Central memory CD4-positive, alpha-beta T cell (primary cell): ENCODE data around the gene PBX3.
"Not testable (repeated sequence)": the region's sequence is repeated elsewhere in the genome, so short reads cannot be mapped to it uniquely, and the experiment has no call there.

Experiments used
- DNase-seq: peaks from one replicate; pipeline ENCODE4 v3.0.0; 2022

PBX3 gene

GRCh38 chr9:125749287-125749935 lies 2.2 kb downstream of the PBX3 start:
- no peak for DNase-seq

- DNase-seq, result no peak
Observed at GRCh38 chr9:125749951-125750626, 2.9 kb downstream of the PBX3 start.

GRCh38 chr9:125750627-125751011 lies 3.4 kb downstream of the PBX3 start:
- no peak for DNase-seq

- DNase-seq, result no peak
Observed at GRCh38 chr9:125752070-125752628, 5.0 kb downstream of the PBX3 start.

DNA sequence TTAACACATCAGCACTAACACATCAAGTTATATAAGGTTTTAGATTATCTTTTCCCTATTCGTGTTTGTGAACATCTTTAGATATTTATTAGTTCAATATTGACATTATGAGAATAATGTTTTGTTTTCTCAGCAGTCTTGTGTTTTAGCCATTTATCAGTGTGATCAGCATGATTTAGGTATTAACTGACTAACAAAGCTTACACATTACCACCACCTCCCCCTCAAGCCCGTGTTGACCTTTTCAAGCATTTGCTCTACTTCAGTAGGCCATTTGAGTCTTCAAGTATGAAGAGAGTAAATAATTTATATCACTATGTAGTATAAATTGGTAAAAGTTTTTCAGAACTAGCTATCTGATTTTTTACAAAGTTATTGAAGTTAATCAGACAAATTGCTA lies 6.9 kb downstream of the PBX3 start:
- no peak for DNase-seq

- DNase-seq, result no peak
Observed at GRCh38 chr9:125755340-125755739, 8.2 kb downstream of the PBX3 start.

DNA sequence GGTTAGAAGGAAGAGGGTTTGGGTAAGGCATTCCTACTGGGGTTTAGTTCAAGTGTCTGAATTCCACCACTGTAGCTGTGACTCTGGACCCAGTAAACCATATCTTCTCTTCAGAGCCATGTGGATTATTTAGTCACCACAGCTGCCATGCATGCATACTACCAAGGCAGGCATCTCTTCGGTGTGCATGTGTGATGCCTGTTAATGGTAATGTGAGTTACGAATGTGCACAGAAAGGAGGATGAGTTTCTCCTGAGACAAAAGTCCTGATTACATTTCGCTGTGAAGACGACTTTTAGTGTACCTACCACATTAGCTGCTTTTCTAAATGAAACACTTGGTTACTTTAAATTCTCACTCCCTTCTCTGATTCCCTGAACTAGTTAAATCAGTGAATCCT lies 9.3 kb downstream of the PBX3 start:
- DNase-seq, result no peak

- DNase-seq, result no peak
Observed at GRCh38 chr9:125757834-125758233, 10.7 kb downstream of the PBX3 start.

GRCh38 chr9:125758986-125759763 lies 12.0 kb downstream of the PBX3 start:
- DNase-seq, result no peak

GRCh38 chr9:125759764-125760129 lies 12.6 kb downstream of the PBX3 start:
- no peak for DNase-seq

DNA sequence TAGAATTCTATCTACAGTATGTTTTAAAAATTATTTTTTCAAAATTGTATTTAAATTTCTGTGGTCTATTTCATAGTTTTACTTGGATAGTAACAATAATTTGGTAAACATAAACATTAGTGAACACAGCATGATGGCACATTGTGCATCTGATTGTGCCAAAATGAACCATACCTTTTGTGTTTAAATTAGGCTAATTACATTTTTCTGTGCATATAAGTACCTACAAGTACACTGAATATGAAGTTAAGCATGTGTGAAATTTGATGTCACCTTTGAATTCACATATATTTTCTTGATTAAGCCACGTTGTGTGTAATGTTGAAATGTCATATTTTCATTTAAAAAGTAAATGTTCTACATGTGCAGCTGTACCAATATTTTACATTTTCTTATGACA lies 13.4 kb downstream of the PBX3 start:
- no peak for DNase-seq

- DNase-seq, result no peak
Observed at GRCh38 chr9:125761676-125762450, 14.7 kb downstream of the PBX3 start.

DNA sequence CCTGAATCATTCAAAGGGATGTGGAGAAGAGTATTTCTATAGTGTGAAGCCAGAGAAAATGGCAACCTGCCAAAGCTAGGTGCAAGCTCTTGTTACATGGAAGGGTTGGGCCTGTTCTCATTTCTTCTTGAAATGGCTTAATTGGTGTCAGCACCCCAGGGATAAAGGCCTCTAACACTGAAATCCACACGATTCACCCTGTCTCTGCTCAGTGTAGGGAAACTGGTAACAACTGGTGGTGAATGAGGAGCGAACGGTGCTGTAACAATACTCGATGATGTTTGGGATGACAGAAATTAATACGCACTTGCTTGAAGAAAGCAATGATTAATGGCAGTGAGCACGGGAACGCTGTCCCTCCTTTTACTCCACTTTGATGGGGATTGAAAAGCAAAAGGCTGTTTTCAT lies 16.2 kb downstream of the PBX3 start:
- DNase-seq, result no peak

GRCh38 chr9:125764198-125764597 lies 17.0 kb downstream of the PBX3 start:
- DNase-seq, result no peak

GRCh38 chr9:125766468-125767221 lies 19.5 kb downstream of the PBX3 start:
- DNase-seq, result no peak

GRCh38 chr9:125767349-125767748 lies 20.2 kb downstream of the PBX3 start:
- no peak for DNase-seq

DNA sequence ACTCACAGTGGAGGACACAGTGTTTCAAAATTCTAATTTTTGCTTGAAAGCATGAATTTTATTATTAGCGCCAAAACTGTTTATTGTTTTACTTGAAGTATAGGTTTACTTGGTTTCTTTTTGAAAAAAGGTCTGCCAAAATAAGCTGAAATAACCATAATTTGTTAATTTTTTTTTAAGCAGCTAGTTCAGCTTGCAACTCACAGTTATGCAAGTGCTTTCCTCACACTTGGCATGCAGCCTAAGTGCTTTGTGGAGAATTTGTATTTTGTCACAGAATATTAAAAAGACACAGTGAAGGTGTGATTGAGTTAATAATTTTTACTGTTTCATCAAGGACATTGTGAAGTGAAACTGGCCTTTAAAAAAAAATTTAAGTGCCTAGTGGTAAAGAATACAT lies 21.6 kb downstream of the PBX3 start:
- DNase-seq, result no peak

DNA sequence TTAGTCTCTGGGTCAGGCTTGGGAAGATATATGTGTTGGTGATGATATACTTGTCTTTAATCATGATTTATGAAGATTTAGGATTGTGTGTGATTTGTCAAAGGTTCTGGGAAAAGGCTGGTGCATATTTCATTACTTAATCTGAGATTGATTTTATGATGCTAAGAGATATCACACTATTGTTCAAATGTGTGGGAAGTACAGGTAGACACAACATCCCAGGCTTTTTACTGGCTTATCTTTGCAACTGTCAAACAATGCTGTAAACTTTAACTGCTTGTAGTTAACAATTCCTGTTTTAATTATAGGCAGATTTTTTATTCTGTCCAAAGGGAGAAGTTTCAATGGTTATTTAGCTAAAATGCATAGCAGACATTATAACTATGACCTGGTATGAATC lies 23.9 kb downstream of the PBX3 start:
- no peak for DNase-seq

- no peak for DNase-seq
Observed at GRCh38 chr9:125772740-125773139, 25.6 kb downstream of the PBX3 start.

GRCh38 chr9:125774106-125774505 lies 26.9 kb downstream of the PBX3 start:
- DNase-seq, result no peak

DNA sequence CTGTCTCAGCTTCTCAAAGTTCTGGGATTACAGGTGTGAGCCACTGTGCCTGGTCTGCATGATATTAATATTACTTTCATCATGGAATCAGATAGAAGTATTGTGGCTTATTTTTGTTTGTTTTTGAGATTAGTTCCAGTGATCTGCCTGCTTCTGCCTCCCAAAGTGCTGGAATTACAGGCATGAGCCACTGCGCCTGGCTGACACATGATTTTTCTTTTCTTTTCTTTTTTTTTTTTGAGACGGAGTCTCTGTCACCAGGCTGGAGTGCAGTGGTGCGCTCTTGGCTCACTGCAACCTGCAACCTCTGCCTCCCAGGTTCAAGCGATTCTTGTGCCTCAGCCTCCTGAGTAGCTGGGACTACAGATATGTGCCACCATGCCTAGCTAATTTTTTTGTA lies 29.6 kb downstream of the PBX3 start:
- not testable (repeated sequence) for DNase-seq

GRCh38 chr9:125778538-125779219 lies 31.5 kb downstream of the PBX3 start:
- DNase-seq, result not testable (repeated sequence)
